ENCODE results near the gene STARD13. TPM values are rescaled to one million over a fixed set of nuclear protein-coding genes. Genes with fewer than 3 reads are reported as not detected.
A peak's percentile ranks its signal among the peaks of the same experiment; 100 is the strongest.

Gene STARD13
- total and polyA plus RNA-seq, 9 donors, result 7.2 to 31.5 (median 14.0) TPM

DNA sequence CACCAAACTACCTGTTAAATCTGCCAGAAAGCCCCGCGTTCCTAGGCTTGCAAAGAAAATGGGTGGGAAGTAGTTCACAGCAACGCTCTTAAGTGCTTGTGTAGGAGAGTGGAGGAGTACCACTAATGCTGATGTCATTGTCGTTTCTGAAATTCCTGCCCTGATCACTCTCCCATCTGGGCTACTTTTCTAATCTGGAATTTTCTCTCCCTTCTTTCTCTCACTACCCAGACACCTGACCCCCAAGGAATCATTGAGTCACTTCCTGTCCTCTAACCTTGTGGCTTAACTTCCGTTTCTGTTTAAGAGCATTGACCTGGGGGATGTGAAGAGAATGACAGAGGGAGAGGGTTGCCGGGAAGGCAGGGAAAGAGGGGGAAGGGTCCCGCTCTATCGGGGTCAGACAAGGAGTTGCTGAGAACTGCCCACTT, 98.7 kb downstream of the STARD13 start:
- no peak overlapping the region for H3K4me3 ChIP-seq
- 37 to 43% (median 41%) methylated on average over 8 of the region's 8 CpGs for WGBS, 3 donors
- TF ChIP-seq, protein P1, sequence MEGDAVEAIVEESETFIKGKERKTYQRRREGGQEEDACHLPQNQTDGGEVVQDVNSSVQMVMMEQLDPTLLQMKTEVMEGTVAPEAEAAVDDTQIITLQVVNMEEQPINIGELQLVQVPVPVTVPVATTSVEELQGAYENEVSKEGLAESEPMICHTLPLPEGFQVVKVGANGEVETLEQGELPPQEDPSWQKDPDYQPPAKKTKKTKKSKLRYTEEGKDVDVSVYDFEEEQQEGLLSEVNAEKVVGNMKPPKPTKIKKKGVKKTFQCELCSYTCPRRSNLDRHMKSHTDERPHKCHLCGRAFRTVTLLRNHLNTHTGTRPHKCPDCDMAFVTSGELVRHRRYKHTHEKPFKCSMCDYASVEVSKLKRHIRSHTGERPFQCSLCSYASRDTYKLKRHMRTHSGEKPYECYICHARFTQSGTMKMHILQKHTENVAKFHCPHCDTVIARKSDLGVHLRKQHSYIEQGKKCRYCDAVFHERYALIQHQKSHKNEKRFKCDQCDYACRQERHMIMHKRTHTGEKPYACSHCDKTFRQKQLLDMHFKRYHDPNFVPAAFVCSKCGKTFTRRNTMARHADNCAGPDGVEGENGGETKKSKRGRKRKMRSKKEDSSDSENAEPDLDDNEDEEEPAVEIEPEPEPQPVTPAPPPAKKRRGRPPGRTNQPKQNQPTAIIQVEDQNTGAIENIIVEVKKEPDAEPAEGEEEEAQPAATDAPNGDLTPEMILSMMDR (IDR thresholded peaks at IDR 0.05), result no peak
- TF ChIP-seq POLR2A (IDR thresholded peaks at IDR 0.05) (no peak), EP300 (IDR thresholded peaks at IDR 0.05) (no peak)
- no peaks in the 10 kb centered on the region for H3K36me3 ChIP-seq
- H3K27ac ChIP-seq, result peak overlapping the region in 1 of 2 donors; percentile 2
- H3K9me3 ChIP-seq, result no peaks in the 10 kb centered on the region
- no peaks in the 10 kb centered on the region for H3K27me3 ChIP-seq
- DNase-seq, result no peak
- peaks cover 21% of the 10 kb centered on the region for H3K4me1 ChIP-seq (ENCODE audit: insufficient read depth)
- intact Hi-C loops (cut with DNase I), result no loop called here

DNA sequence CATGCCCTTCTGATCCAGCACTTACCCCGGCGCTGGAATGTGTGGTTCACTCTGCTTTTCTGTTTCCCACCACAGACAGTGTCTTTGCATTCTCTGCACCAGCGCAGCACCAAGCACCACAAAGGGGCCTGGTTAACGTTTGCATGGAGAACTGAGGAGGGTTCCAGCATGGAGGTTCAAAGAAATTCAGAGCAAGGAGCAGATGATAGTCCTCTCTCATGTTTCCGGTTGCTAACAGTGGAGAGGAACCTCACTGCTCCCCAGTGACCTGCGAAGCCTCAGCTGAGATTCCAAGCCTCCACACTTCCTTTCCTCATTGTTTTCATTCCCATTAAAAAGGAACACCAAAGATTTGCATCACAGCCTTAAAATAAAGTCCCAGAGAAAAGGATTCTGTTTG, 99.7 kb downstream of the STARD13 start:
- intact Hi-C loops (cut with DNase I), result no loop called here
- Histone ChIP-seq H3K4me3 (no peak overlapping the region), H3K36me3 (no peaks in the 10 kb centered on the region), H3K27me3 (no peaks in the 10 kb centered on the region), H3K9me3 (no peaks in the 10 kb centered on the region), H3K27ac (no peak overlapping the region), H3K4me1 (ENCODE audit: insufficient read depth) (peaks cover 20% of the 10 kb centered on the region)
- no peak for DNase-seq
- TF ChIP-seq, protein P1 (IDR thresholded peaks at IDR 0.05), result no peak
- TF ChIP-seq POLR2A (IDR thresholded peaks at IDR 0.05) (no peak), EP300 (IDR thresholded peaks at IDR 0.05) (no peak)
- WGBS, 3 donors, result 43 to 53% (median 45%) methylated on average over 6 of the region's 6 CpGs

DNA sequence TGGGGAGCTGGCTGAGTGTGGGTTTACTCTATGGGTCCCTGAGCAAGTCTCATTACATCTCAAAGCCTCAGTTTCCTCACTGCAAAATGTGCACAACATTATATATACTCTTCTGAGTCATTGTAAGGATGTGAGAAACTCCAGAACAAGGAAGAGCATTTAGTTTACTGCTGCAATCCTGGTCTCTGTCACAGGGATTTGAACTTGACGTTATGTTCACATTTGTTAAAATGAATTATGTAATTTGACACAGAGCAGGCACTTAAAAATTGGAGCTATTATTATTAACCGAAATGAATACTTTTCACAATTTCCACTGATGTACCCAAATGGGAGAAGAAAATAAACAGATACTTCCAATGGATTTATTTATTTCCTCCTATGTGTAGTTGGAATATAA, 101.0 kb downstream of the STARD13 start:
- Histone ChIP-seq H3K27me3 (no peaks in the 10 kb centered on the region), H3K9me3 (no peaks in the 10 kb centered on the region), H3K27ac (no peak overlapping the region), H3K4me1 (ENCODE audit: insufficient read depth) (peaks cover 27% of the 10 kb centered on the region), H3K36me3 (no peaks in the 10 kb centered on the region), H3K4me3 (no peak overlapping the region)
- no peak for DNase-seq
- TF ChIP-seq EP300 (IDR thresholded peaks at IDR 0.05) (no peak), POLR2A (IDR thresholded peaks at IDR 0.05) (no peak)
- TF ChIP-seq, protein P1 (IDR thresholded peaks at IDR 0.05), result no peak
- 84 to 93% (median 87%) methylated on average over 2 of the region's 2 CpGs for WGBS, 3 donors
- intact Hi-C loops (cut with DNase I), result no loop called here

DNA sequence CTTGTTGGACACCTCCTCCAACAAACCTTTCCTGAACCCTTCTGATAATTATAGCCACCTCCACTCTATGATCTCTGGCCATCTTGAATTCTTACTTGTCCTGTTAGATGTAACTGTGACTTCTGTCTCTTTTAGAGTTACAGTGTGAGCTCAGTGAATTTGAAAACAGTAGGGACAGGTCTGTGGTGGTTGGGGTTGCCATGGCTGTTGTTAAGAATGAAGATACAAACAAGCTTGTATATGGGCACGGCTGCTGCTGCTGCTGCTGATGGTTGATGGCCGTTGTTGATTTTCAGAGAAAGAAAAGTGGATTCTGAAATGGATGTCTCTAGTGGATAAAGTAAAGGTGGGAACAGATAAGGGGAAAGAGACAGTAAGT, 101.5 kb downstream of the STARD13 start:
- WGBS, 3 donors, result 87 to 93% (median 88%) methylated on average over 2 of the region's 2 CpGs
- Histone ChIP-seq H3K9me3 (no peaks in the 10 kb centered on the region), H3K27ac (no peak overlapping the region), H3K36me3 (no peaks in the 10 kb centered on the region), H3K4me1 (ENCODE audit: insufficient read depth) (peaks cover 27% of the 10 kb centered on the region), H3K27me3 (no peaks in the 10 kb centered on the region), H3K4me3 (no peak overlapping the region)
- intact Hi-C loops (cut with DNase I), result no loop called here
- no peak for DNase-seq
- TF ChIP-seq, protein P1 (IDR thresholded peaks at IDR 0.05), result no peak
- TF ChIP-seq POLR2A (IDR thresholded peaks at IDR 0.05) (no peak), EP300 (IDR thresholded peaks at IDR 0.05) (no peak)
